HFFc6 (cell line): ENCODE results near the gene MIP. TPM values are rescaled to one million over a fixed set of nuclear protein-coding genes. Genes with fewer than 3 reads are reported as not detected.

ENCODE experiments used
- DNase-seq: peaks from one replicate; pipeline ENCODE4 v3.0.0-alpha.2; 2018
- H3K27ac Mint-ChIP-seq: 2 replicates; pipeline ENCODE4 v1.8.0; 2020; ENCODE audit warnings: mild to moderate bottlenecking, mixed read lengths
- H3K27me3 Mint-ChIP-seq: 2 replicates; pipeline ENCODE4 v1.8.0; 2021; ENCODE audit warnings: mild to moderate bottlenecking, moderate library complexity, mixed read lengths; ENCODE audit not compliant: insufficient read depth
- H3K36me3 Mint-ChIP-seq: 2 replicates; pipeline ENCODE4 v1.8.0; 2021; ENCODE audit warnings: low read depth, mixed read lengths
- H3K4me1 Mint-ChIP-seq: 2 replicates; pipeline ENCODE4 v1.8.0; 2020; ENCODE audit warnings: low read depth, mixed read lengths
- H3K4me3 Mint-ChIP-seq: 2 replicates; pipeline ENCODE4 v1.8.0; 2020; ENCODE audit warnings: mild to moderate bottlenecking, moderate library complexity, mixed read lengths
- H3K9me3 Mint-ChIP-seq: 2 replicates; pipeline ENCODE4 v1.8.0; 2020; ENCODE audit warnings: mild to moderate bottlenecking, mixed read lengths
- total RNA-seq, 6 experiments: library from RNA; stranded (reverse); fragmentation: NEBNext Ultra II Directional; extraction: Animal tissue kit (Norgen Biotek cat#: 25700); gene quantifications; 2 replicates in 1 of 6; 3 replicates in 5 of 6; pipeline ENCODE4 v1.2.3, GENCODE V29; 2021
- TF ChIP-seq, protein P1 (sequence below): fragments of 200-600 bp; sonication (generic); IDR thresholded peaks from 2 replicates; pipeline ENCODE4 v1.5.0; 2021; ENCODE audit warnings: antibody characterized with exemption, mild to moderate bottlenecking

Gene MIP
- total RNA-seq, 6 experiments from 2014 or later, result 0.28 TPM; not detected in 5

DNA sequence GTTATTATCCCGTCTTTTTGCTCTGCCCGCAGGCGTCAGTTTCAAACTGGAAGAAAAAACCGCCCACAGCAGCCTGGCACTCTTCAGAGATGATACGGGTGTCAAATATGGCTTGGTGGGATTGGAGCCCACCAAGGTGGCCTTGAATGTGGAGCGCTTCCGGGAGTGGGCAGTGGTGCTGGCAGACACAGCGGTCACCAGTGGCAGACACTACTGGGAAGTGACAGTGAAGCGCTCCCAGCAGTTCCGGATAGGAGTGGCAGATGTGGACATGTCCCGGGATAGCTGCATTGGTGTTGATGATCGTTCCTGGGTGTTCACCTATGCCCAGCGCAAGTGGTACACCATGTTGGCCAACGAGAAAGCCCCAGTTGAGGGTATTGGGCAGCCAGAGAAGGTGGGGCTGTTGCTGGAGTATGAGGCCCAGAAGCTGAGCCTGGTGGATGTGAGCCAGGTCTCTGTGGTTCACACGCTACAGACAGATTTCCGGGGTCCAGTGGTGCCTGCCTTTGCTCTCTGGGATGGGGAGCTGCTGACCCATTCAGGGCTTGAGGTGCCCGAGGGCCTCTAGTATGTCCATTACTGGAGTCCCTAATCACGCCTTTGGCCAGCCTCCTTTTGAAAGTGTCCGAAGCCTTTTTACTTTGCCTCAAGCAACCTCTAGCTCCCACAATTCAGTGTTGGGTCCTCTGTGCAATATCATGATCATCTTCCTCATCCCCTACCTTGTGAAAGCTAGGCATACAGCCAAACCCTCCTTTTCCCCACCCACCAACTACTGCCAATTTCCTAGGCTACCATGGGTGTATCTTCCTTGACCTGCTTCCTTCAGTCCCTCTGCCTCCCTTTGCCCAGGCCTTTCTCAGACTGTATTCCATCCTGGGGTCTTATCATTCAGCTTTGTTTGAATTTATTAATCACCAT, 14.8 kb upstream of the MIP start:
- TF ChIP-seq, protein P1, sequence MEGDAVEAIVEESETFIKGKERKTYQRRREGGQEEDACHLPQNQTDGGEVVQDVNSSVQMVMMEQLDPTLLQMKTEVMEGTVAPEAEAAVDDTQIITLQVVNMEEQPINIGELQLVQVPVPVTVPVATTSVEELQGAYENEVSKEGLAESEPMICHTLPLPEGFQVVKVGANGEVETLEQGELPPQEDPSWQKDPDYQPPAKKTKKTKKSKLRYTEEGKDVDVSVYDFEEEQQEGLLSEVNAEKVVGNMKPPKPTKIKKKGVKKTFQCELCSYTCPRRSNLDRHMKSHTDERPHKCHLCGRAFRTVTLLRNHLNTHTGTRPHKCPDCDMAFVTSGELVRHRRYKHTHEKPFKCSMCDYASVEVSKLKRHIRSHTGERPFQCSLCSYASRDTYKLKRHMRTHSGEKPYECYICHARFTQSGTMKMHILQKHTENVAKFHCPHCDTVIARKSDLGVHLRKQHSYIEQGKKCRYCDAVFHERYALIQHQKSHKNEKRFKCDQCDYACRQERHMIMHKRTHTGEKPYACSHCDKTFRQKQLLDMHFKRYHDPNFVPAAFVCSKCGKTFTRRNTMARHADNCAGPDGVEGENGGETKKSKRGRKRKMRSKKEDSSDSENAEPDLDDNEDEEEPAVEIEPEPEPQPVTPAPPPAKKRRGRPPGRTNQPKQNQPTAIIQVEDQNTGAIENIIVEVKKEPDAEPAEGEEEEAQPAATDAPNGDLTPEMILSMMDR, result no peak
- Mint-ChIP-seq H3K4me1 (peaks cover 15% of the 10 kb centered on the region), H3K9me3 (no peaks in the 10 kb centered on the region), H3K27me3 (peaks cover 2% of the 10 kb centered on the region), H3K36me3 (peaks cover 19% of the 10 kb centered on the region), H3K4me3 (peak overlapping the region; percentile 98), H3K27ac (peak overlapping the region; percentile 95)
- no peak for DNase-seq

DNA sequence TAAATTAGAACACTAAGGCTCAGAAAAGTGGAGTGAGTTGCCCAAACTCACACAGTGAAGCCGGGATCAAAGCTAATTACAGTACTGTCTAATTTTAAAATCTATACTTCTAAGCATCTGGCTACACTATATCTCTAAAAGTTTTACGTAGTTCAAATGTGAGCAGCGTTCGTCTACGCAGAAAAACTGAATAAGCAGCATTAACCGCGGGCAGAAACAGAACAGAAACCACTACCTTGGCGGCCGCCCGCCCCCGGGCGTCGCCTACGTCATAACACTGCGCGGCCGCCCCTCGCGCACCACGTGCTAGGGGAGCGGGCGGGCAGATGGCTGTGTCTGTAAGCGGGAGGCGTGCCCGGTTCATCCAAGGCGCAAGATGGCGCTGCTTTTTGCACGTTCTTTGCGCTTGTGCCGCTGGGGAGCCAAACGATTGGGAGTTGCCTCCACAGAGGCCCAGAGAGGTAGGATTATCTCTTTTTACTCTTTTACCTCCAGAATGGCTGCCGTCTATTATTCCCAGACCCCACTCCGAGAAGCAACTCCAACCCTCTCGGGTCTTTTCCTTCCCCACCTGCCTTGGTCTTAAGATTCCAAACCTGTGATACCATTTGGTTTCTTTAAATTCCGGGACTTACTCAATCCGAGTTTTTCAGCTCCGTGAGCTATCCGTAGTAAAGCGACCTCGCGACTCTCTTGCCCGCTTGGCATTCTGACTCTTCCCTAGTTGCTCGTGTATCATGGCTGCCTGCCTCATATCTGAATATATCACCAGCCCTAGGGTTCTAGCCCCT, 14.0 kb upstream of the MIP start, which contains the start of gene SPRYD4:
SPRYD4 (plus strand) TSS at position 363 of the 791 bp plus-strand sequence; CDS start at position 377, 14 bp downstream.
- Mint-ChIP-seq H3K9me3 (no peaks in the 10 kb centered on the region), H3K27me3 (peaks cover 2% of the 10 kb centered on the region), H3K27ac (peak within 1 kb of the TSS; percentile 95)

DNA sequence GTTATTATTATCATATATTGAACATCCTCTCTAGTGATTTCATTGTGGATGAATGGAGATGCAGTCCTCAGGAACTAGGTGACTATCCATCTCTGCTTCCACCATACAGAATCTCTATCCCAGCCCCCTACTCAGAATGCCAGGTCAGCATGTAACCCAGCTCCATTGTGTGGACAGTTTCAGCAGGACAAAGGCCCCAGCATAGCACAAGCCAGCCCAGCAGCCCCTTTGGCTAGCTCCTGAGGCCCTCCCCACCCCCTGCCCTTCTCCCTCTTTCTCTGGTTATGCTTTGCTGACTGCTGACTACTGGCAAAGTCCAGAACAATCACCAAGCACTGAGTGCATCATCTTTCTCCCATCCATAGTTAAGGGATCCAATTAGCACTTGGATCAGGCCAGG, 8.1 kb upstream of the MIP start:
- peaks cover 23% of the 10 kb centered on the region for H3K4me1 Mint-ChIP-seq
- TF ChIP-seq, protein P1, result no peak
- H3K36me3 Mint-ChIP-seq, result no peaks in the 10 kb centered on the region
- H3K27ac Mint-ChIP-seq, result no peak overlapping the region; the same call in 1 of the 2 replicates
- H3K4me3 Mint-ChIP-seq, result no peak overlapping the region
- peaks cover 2% of the 10 kb centered on the region for H3K27me3 Mint-ChIP-seq
- H3K9me3 Mint-ChIP-seq, result no peaks in the 10 kb centered on the region
- DNase-seq, result no peak

More for the DNA sequence above, 14.0 kb upstream of the MIP start, which contains the start of gene SPRYD4:
- TF ChIP-seq, protein P1, result peak; percentile 71
- DNase-seq, result peak; percentile 83
- H3K4me3 Mint-ChIP-seq, result peak within 1 kb of the TSS; percentile 98
- peaks cover 15% of the 10 kb centered on the region for H3K36me3 Mint-ChIP-seq
- H3K4me1 Mint-ChIP-seq, result peaks cover 20% of the 10 kb centered on the region

DNA sequence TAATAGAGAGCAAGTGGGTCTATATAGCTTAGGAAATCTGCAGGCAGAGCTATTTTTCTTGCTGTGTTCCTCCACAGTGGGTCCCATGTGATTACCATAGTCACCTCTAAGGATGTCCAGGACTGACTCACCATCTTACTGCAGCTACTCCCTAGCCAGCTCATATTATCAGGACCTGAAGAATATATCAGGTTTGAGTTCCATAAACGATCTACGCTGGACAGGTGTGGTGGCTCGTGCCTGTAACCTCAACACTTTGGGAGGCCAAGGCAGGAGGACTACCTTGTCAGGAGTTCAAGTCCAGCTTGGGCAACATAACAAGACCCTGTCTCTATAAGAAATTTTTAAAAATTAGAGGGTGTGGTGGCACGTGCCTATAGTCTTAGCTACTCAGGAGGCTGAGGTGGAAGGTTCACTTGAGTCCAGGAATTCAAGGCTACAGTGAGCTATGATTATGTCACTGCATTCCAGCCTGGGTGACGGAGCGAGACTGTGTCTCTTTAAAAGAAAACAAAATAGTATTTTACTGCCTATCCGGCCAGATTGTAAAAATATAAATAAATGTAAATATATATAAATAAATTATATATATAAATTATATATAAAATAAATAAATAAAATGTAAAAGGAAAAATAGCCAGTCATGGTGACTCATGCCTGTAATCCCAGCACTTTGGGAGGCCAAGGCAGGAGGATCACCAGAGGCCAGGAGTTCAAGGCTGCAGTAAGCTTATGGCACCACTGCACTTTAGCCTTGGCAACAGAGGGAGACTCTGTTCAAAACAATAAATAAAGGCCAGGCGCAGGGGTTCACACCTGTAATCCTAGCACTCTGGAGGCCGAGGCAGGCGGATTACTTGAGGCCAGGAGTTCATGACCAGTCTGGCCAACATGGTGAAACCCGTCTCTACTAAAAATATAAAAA, 7.0 kb upstream of the MIP start:
- H3K27me3 Mint-ChIP-seq, result peaks cover 2% of the 10 kb centered on the region
- peak overlapping the region; percentile 32 for H3K27ac Mint-ChIP-seq
- no peaks in the 10 kb centered on the region for H3K36me3 Mint-ChIP-seq
- TF ChIP-seq, protein P1, result no peak
- H3K9me3 Mint-ChIP-seq, result no peaks in the 10 kb centered on the region
- no peak overlapping the region for H3K4me3 Mint-ChIP-seq
- peak; percentile 34 for DNase-seq
- peaks cover 23% of the 10 kb centered on the region for H3K4me1 Mint-ChIP-seq

DNA sequence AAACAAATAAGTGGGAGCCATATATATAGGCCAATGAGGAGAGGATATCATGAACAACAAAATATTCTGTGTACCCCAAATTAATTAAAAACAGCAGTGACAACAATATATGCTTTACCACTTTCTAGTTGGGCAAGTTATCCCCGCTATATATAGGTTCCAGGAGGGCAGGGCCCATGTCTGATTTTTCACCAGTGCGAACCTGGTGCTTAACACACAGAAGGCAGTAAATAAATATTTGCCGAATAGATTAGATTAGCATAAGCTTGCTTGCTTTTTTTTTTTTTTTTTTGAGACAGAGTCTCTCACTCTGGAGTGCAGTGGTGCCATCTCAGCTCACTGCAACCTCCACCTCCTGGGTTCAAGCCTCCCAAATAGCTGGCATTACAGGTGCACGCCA, 3.4 kb upstream of the MIP start:
- H3K4me1 Mint-ChIP-seq, result peaks cover 10% of the 10 kb centered on the region
- H3K4me3 Mint-ChIP-seq, result no peak overlapping the region
- no peak for DNase-seq
- TF ChIP-seq, protein P1, result no peak
- H3K27ac Mint-ChIP-seq, result no peak overlapping the region
- no peaks in the 10 kb centered on the region for H3K9me3 Mint-ChIP-seq
- H3K36me3 Mint-ChIP-seq, result no peaks in the 10 kb centered on the region
- peaks cover 19% of the 10 kb centered on the region for H3K27me3 Mint-ChIP-seq
